NCI-H69 (cell line): Measurements from ENCODE around the gene STXBP4.

Experiments
- DNase-seq: peaks from one replicate; lab custom pipeline; 2025; lab: John Stamatoyannopoulos, UW

Gene STXBP4

DNA sequence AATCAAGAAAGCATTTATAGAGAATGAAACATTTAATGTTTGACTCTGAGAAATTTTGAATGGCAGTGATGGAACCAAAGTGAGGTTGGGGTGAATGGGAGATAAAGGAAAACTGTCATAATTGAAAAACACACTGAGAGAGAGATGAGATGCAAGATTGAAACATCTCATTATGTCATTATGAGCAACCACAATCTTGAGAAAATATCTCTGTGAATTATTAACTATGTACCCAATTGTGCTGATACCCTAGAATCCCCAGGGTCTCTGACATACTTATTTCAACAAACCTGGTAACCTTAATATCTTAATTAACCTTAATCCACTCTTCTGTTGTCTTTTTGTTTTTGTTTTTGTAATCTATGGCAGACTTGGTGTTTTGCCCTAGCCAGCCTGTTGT is 152.7 kb downstream of the STXBP4 start:
- no peak for DNase-seq

DNA sequence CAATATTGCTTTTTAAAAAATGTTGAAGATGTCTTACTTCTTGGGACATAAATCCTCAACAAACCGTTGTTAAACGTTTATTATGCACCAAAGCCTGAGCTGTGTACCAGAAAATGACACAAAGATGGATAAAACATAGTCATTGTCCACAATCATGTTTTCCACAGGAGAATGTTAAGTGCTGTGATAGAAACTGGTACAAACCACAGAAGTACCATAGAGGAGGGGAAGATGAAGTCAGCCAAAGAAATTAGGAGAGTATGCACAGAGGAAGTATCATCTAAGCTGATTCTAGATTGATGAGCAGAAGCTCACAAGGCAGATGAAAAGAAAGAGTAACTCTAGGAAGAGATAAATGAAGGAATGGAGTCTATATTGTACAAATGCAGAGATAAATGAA is 153.5 kb downstream of the STXBP4 start:
- no peak for DNase-seq

DNA sequence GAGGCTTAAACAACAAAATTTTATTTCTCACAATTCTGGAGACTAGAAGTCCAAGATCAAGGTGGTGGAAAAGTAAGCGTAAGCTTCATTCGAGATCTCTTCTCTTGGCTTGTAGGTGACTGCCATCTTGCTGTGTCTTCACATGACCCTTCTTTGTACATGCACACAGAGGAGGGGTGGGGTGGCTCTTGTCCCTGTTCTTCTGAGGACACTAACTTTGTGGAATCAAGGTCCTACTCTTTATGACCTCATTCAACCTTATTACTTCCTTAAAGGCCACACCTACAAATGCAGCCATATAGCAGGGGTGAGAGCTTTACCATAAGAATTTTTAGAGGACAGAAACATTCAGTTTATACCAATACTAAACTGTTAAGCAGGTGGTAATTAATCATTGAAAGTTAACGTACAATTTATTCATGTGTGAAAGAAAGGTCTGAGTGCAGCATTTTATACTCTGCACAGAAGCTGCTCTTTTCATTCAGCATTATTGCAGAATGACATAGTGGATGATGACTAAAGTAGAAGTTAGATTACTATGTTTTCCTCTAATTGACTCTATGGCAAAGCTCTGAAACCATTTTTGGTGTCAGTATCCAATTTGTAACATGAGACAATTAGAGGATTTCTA is 156.3 kb downstream of the STXBP4 start:
- no peak for DNase-seq

DNA sequence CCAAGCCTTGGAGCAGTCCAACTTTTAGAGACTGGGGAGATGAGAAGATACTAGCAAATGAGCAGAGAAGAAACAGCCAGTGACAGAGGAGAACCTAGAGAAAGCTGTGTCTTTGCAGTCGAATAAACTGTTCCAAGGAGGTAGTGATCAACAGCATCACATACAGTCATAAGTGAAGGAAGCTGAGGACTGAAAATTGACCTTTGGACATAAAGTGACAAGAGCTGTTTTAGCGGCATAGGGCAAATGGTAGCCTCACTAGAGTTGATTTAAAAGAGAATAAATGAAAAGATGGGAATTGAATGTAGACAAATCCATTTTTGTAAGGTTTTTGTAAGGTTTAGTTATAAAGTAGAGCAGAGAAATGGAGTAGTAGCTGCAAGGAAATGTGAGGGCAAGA is 165.0 kb downstream of the STXBP4 start:
- DNase-seq = no peak

DNA sequence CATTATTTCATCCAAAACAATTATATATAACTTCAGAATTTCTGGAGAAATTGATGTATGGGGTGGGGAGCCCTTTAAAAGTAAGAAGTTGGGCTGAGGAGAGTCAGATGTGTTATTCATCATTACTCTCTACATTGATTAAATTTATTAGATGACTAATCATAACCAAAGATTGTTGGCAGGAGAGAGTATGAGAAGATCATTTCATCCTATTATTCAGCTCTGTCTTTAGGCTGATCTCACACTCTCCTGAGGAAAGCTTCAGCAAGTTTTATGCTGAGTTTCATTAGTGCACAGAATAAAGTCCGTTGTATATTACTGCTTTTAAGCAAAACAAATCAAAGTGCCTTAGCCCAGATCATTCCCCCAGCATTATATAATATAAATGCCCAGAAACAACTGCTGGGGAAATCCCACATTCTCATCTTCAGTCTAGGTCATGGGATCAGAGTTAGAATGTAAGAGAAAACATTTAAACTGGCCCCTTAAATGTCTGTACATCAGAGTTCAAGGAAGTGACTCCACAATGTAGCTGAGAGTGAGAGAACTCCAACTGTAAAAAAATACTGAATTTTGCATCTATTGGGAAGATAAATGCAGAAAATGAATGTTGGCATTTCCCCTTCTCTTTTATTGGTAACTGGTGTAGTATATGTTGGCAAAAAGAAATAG is 166.1 kb downstream of the STXBP4 start:
- no peak for DNase-seq

DNA sequence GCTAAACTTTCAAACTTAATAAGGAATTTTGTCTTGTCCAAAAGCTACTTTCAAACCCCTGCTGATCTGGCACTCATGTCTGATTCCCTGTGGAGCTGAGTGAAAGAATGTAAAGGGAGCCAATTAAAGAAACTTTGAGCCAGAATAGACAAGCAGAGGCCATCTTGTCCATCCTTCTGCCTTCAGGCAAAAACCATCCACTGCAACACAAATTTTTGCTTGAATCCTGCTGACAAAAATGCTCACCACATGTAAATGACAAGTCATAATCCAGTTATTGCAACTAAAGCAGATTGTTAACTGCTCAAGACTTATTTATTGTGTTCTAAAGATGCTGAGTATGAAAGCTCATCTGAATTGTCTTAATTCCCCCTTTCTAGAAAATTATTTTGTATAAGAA is 172.2 kb downstream of the STXBP4 start:
- DNase-seq = no peak

DNA sequence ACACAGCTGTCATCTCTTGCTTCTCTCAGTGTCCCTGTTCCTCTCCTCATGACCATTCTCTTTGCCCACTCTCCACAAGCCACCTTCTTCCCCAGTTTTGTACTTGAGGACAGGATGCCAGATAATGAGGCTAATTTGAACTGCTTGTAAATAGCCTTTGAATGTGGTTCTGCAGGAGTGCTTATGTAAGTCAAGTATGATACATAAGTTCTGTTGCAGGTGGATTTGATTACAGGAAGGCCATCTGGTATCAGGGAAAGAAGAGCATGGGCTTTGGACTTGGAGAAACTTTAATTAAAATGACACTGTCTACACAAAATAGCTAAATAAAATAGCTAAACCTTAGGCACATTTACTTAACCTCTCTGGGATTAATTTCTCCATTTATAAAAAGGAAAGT is 176.0 kb downstream of the STXBP4 start:
- DNase-seq = peak; percentile 36

DNA sequence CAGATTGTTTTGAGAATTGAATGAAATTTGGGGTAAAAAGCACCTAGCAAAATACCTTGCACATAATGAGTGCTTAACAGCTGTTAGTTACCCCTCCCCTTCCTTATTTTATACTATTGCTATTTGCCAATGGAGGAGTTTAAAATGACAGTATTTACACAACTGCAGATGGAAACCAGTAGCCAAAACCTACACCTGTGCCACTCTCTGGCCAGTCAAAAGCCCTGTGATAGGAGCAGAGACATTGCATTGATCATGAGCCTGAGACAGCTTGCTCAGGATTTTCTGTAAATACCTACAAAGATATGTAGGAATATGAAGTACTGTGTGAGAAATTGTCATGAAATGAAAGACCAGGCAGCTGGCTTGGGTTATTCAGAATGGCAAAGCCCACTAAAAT is 180.9 kb downstream of the STXBP4 start:
- DNase-seq = peak; percentile 76

GRCh38 chr17:55152236-55152635 is 183.7 kb downstream of the STXBP4 start:
- DNase-seq = no peak

- peak; percentile 11 for DNase-seq
Measured at GRCh38 chr17:55154101-55154500, 185.5 kb downstream of the STXBP4 start.

DNA sequence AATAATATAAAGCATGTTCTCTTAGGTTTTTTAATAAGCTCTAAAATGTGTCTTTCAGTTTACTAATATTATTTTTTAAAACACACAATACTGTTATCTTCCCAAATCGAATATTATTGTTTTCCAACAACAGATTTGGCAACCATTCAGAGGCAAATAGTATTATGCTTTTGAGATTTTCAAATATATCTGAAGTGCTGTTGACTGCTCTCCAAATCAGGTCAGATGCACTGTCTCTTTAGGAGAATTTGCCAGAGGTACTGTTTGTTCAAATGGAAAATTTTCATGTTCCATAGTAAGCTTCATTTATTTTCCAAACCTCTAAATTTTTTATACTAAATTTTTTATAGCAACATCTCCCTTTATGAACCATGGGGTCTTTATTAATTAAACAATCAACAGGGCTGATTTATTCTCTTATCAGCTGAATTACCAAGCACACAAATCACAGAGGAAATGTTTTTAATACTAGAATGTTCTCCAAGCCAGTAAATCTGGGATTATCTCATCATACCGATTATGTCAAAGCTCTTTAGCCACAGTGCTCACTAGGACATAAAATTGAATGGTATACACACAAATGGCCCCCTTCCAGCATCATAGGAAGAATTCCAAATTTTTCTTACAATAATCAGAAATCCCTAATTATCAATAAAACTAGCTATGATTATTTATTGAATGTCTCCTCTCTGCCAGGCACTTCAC is 187.4 kb downstream of the STXBP4 start:
- no peak for DNase-seq

DNA sequence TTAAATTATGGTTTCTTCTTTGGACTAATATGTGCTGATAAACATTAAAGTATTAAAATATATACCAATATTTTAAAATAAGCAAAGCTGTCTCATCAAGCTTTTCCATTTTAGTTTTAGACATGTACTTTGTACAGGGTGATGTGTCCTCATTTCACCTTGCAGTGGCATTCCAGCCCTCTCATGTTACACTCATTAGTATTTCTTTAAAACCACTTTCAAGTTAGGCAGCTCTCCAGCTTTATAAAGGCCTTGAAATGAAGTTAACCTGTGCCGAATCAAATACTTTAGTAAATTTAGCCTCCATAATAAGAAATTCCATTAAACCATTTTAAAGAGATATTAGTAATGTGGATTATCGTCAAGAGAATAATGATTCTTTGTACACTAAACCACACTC is 188.6 kb downstream of the STXBP4 start:
- DNase-seq = peak; percentile 26

DNA sequence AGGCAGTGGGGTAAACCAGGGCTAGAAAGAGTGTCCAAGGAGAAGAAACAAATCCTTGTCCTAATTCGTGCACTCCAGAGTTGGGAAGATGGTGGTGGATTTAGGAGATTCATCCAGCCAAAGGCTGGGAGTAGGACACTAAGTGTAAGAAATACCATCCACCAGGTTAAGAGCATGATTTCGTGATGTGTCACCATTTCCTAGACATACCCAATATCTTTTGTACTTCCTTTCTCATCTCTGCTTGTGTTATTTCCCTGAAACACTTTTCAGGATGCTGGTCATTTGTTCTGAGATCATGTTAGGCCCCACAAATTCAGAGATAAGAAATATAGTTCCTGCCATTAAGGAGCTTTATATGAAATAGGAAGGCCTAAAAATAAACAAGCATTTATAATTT is 189.9 kb downstream of the STXBP4 start:
- no peak for DNase-seq

- DNase-seq = no peak
Measured at GRCh38 chr17:55159251-55159650, 190.7 kb downstream of the STXBP4 start.

DNA sequence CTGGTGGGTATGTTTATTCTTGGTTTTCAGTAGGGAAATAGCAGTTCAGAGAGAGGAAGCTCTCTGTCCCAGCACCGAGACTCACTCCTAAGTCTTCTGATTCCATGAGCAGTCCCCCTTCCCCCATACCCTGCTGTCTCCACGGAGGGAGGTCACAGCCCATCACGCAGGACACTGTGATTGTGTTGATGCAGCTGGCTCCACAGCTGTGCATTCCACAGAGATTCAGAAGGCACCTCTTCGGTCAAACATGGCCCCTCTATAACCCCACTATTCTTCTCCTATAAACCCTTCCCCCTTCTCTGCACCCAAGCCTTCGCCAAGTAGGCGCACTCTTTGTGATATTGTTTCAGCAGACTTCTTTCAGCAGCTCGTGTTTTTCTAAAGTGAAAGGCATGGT is 191.9 kb downstream of the STXBP4 start:
- DNase-seq = no peak

DNA sequence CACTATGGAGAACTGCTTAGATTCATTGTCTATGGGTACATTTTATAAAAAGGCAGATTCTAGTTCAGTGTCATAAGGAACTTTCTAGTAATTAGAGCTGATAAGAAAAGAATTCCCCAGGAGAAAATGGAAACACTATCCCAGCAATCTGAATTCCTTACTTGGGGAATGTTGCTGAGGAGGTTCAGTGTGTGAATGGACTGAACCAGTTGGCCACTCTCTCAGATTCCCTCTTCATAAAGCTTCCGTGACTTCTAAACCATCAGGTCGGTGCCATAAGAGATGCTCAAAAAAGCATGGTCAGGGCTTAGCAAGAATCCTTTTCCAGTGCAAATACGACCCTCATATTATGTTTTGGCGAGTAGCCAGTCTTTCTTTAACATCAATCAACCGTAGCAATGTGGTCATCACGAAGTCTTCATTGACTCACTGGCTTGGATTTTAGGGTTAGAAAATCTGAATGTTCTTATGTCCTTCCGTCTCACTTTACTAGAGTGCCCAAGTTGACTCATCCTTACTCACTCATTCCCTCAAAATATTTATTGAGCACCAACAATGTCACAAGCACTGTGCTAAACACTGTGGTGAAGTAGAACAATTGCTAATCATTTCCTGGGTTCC is 193.5 kb downstream of the STXBP4 start:
- DNase-seq = peak; percentile 47

- DNase-seq = no peak
Measured at GRCh38 chr17:55162556-55162946, 194.0 kb downstream of the STXBP4 start.

DNA sequence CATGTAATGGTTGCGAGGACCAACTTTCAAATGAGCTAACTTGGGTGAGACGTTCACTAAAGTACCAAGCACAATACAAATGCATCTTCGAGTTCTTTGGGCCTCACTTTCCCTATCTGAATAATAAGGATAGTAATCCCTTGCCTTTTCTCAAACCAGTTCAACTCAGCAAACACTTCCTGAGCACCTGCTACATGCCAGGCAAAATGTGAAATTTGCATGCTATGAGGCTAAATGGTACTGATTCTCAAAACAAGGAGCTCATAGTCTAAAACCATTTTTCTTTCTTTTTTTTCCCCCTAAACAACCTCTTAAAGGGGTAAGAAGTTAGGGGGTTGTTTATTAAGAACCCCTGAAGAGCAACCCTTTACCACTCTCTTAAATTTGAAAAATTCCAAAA is 194.8 kb downstream of the STXBP4 start:
- DNase-seq = no peak

DNA sequence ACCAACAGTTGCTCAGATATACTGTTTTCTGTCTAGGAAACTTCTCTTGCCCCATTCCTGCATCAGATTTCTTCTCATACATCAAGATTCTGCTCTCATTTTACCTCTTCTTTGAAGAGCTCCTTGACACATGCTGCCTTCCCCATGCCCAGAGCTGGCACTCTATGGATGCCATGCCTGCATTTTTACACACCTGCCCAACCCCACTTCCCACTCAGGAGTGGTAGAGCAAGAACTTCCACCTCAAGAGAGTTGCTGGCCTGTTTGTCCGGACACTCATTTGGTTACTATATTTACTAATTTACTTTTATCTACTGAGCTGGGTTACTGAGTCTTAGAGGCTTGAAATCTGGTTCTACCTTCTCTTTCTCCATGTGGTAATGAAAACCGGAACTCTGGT is 197.9 kb downstream of the STXBP4 start:
- DNase-seq = no peak

GRCh38 chr17:55167024-55167725 is 198.6 kb downstream of the STXBP4 start:
- DNase-seq = peak; percentile 7

GRCh38 chr17:55168958-55169687 is 200.6 kb downstream of the STXBP4 start:
- DNase-seq = peak; percentile 68
